ENCODE results near the gene CHST11. TPM values are rescaled to one million over a fixed set of nuclear protein-coding genes. Genes with fewer than 3 reads are reported as not detected.

Gene CHST11
- total and polyA plus RNA-seq, 2 donors from 2014 or later: 2.0 to 23.3 TPM

DNA sequence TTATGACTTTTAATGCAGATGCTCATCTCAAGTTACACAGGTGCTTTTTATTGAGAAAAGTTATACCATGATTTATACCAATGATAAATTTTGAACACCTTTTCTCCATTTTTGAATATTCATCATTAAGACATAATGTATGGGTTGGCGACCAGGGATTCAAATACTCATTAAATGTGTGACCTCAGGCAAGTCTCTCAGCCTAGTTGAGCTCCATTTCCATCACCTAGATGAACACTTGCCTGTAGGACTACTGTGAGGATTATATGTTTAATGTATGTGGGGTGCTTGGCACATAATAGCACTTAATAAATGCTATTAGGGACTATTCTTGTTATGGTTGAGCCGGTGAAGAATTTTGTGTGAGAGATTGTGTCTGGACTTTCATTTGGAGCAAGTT, 228.6 kb downstream of the CHST11 start:
- intact Hi-C loops (cut with DNase I): no loop called here
- Histone ChIP-seq H3K4me1 (ENCODE audit: control insufficient read depth in 2 of 3, insufficient read depth in 2 of 3, low read depth in 1 of 3, low read length in 3 of 3) (no peaks in the 10 kb centered on the region), H3K36me3 (ENCODE audit: control insufficient read depth in 2 of 3, insufficient read depth in 3 of 3, low read length in 3 of 3) (no peaks in the 10 kb centered on the region), H3K4me3 (ENCODE audit: low read length in 3 of 3) (no peak overlapping the region), H3K9ac (ENCODE audit: low read length in 3 of 3) (no peak overlapping the region), H3K27me3 (ENCODE audit: control insufficient read depth, insufficient read depth, low read length) (no peaks in the 10 kb centered on the region), H3K27ac (ENCODE audit: low read depth in 2 of 2, low read length in 2 of 2) (no peak overlapping the region), H3K9me3 (ENCODE audit: control insufficient read depth in 2 of 3, insufficient read depth in 1 of 3, low read length in 3 of 3) (no peaks in the 10 kb centered on the region)
- no peak for DNase-seq
- TF ChIP-seq, protein P1, sequence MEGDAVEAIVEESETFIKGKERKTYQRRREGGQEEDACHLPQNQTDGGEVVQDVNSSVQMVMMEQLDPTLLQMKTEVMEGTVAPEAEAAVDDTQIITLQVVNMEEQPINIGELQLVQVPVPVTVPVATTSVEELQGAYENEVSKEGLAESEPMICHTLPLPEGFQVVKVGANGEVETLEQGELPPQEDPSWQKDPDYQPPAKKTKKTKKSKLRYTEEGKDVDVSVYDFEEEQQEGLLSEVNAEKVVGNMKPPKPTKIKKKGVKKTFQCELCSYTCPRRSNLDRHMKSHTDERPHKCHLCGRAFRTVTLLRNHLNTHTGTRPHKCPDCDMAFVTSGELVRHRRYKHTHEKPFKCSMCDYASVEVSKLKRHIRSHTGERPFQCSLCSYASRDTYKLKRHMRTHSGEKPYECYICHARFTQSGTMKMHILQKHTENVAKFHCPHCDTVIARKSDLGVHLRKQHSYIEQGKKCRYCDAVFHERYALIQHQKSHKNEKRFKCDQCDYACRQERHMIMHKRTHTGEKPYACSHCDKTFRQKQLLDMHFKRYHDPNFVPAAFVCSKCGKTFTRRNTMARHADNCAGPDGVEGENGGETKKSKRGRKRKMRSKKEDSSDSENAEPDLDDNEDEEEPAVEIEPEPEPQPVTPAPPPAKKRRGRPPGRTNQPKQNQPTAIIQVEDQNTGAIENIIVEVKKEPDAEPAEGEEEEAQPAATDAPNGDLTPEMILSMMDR (IDR thresholded peaks at IDR 0.05; ENCODE audit: borderline replicate concordance, extremely low read depth, insufficient read depth): no peak
- FAIRE-seq: no peak

DNA sequence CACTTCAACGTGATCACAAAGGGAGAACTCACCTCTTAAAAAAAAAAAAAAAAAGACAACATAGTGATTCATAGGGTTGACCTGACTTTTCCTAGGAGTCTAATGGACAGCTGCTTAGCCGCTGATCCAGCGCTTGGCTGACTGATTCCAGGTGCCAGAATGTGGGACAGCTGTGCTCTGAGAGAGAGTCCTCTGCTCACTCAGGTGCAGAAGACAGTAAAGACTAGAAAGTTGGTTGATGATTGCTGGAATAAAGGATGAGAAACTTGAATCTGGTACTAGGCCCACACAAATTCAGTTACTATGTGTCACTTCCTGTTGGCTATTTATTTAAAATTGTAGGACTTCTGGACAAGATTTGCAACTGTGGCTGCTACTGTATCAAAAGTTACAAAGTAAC, 229.4 kb downstream of the CHST11 start:
- H3K9ac ChIP-seq (ENCODE audit: low read length in 3 of 3): no peak overlapping the region
- DNase-seq: peak in 1 of 5 donors; percentile 25
- no peaks in the 10 kb centered on the region for H3K36me3 ChIP-seq (ENCODE audit: control insufficient read depth in 2 of 3, insufficient read depth in 3 of 3, low read length in 3 of 3)
- no peak for FAIRE-seq
- intact Hi-C loops (cut with DNase I): no loop called here
- H3K4me1 ChIP-seq (ENCODE audit: control insufficient read depth in 2 of 3, insufficient read depth in 2 of 3, low read depth in 1 of 3, low read length in 3 of 3): no peaks in the 10 kb centered on the region
- no peaks in the 10 kb centered on the region for H3K27me3 ChIP-seq (ENCODE audit: control insufficient read depth, insufficient read depth, low read length)
- no peak overlapping the region for H3K27ac ChIP-seq (ENCODE audit: low read depth in 2 of 2, low read length in 2 of 2)
- no peaks in the 10 kb centered on the region for H3K9me3 ChIP-seq (ENCODE audit: control insufficient read depth in 2 of 3, insufficient read depth in 1 of 3, low read length in 3 of 3)
- TF ChIP-seq, protein P1 (IDR thresholded peaks at IDR 0.05; ENCODE audit: borderline replicate concordance, extremely low read depth, insufficient read depth): no peak
- H3K4me3 ChIP-seq (ENCODE audit: low read length in 3 of 3): no peak overlapping the region

DNA sequence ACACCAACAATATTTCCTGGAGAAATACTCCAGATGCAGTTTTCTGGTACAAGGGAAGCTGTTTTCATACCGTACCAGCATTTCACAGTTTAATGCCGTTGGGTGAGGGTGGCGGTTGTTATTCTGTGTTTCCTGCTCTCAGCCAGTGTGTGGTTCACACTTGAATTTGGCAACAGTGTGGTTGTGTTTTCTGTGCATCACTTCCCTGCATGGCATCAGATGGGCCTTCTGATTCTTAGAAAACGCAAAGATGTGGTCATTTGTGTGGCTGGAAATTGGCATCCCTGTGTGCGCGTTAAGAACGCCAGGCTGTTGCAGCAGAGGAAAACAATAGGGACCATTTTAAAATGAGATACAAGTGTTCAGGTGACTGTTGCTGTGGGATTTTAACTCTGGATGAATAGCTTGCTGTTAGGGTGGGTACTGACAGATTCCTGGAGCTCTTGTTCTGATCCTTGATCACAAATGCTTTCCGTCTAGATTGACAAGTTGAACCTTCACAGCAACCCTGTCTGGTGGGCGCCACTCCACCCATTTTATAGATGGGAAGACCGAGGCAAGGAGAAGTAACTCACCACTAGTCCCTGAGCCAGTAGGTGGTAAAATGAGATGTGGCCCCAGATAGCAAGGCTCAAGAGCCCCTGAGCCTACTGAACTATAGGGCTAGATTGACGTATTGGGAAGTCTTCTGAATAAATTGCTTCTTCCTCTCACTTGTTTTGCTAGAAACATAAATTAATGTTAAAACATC, 231.2 kb downstream of the CHST11 start:
- no peak for DNase-seq
- no peak overlapping the region for H3K9ac ChIP-seq (ENCODE audit: low read length in 3 of 3)
- no peaks in the 10 kb centered on the region for H3K27me3 ChIP-seq (ENCODE audit: control insufficient read depth, insufficient read depth, low read length)

More for the DNA sequence above, 231.2 kb downstream of the CHST11 start:
- Histone ChIP-seq H3K4me3 (ENCODE audit: low read length in 3 of 3) (no peak overlapping the region), H3K9me3 (ENCODE audit: control insufficient read depth in 2 of 3, insufficient read depth in 1 of 3, low read length in 3 of 3) (no peaks in the 10 kb centered on the region), H3K36me3 (ENCODE audit: control insufficient read depth in 2 of 3, insufficient read depth in 3 of 3, low read length in 3 of 3) (no peaks in the 10 kb centered on the region), H3K27ac (ENCODE audit: low read depth in 2 of 2, low read length in 2 of 2) (no peak overlapping the region), H3K4me1 (ENCODE audit: control insufficient read depth in 2 of 3, insufficient read depth in 2 of 3, low read depth in 1 of 3, low read length in 3 of 3) (no peaks in the 10 kb centered on the region)
- intact Hi-C loops (cut with DNase I): no loop called here
- TF ChIP-seq, protein P1 (IDR thresholded peaks at IDR 0.05; ENCODE audit: borderline replicate concordance, extremely low read depth, insufficient read depth): no peak
- FAIRE-seq: no peak
